Measurements from ENCODE around the gene ZNF597.
A peak's percentile ranks its signal among the peaks of the same experiment; 100 is the strongest.
"Not testable (repeated sequence)": the region's sequence is repeated elsewhere in the genome, so short reads cannot be mapped to it uniquely, and the experiment has no call there.

Gene ZNF597

DNA sequence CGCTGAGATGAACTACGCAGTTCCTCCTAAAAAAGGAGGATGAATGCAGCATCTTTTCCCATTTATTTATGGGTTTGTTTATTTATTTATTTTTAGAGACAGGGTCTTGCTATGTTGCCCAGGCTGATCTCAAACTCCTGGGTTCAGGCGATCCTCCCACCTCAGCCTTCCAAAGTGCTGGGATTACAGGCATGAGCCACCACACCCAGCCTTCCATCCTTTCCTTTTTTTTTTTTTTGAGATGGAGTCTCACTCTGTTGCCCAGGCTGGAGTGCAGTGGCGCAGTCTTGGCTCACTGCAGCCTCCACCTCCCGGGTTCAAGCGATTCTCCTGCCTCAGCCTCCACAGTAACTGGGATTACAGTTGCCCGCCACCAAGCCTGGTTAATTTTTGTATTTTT, 31.6 kb upstream of the ZNF597 start:
- FAIRE-seq: not testable (repeated sequence)

DNA sequence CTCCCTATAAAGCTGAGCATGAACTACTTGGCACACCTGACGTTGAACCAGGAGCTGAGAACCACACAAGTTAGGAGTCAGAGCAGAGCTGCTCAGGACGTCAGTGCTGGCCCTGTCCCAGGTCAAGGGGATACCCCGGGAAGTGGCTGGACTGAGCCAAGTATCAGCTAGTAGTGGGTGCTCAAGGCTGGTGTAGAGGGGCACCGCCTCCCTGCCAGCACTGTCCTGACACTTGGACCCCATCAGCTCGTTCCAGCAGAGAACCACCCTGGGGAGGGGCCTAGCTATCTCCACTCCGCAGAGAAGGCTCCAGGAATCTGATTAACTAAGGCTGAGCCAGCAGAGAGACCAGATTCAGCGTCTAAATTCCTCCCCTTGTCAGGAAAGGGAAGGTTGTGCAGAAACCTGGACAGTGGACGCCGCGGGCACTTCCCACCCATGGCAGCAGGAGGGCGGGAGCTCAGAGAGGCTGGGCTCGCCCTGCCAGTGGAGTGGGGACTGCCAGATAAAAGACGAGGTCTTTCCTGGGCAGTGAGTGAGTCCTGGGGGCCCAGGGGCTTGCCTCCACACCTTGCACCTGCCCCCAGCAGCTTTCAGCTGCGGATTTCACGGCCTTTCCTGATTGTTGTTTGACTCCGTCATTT, 31.0 kb upstream of the ZNF597 start:
- FAIRE-seq: no peak

GRCh38 chr16:3473596-3473943, 30.3 kb upstream of the ZNF597 start:
- not testable (repeated sequence) for FAIRE-seq

DNA sequence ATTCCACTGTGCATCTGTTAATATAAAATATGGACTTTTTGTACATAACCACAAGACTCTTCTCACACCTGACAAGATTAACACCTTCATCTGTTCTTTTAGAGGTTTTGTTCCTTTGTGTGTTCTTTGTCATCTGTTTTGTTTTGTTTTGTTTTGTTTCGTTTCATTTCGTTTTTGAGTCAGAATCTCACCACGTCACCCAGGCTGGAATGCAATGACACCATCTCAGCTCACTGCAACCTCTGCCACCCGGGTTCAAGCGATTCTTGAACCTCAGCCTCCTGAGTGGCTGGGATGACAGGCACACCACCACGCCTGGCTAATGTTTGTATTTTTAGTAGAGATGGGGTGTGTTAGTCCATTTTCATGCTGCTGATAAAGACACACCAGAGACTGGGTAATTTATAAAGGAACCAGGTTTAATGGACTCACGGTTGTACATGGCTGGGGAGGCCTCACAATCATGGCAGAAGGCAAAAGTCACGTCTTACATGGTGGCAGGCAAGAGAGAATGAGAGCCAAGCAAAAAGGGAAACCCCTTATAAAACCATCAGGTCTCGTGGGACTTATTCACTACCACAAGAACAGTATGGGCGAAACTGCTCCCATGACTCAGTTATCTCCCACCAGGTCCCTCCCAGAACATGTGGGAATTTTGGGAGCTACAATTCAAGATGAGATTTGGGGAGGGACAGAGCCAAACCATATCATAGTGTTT, 29.7 kb upstream of the ZNF597 start:
- FAIRE-seq: no peak

DNA sequence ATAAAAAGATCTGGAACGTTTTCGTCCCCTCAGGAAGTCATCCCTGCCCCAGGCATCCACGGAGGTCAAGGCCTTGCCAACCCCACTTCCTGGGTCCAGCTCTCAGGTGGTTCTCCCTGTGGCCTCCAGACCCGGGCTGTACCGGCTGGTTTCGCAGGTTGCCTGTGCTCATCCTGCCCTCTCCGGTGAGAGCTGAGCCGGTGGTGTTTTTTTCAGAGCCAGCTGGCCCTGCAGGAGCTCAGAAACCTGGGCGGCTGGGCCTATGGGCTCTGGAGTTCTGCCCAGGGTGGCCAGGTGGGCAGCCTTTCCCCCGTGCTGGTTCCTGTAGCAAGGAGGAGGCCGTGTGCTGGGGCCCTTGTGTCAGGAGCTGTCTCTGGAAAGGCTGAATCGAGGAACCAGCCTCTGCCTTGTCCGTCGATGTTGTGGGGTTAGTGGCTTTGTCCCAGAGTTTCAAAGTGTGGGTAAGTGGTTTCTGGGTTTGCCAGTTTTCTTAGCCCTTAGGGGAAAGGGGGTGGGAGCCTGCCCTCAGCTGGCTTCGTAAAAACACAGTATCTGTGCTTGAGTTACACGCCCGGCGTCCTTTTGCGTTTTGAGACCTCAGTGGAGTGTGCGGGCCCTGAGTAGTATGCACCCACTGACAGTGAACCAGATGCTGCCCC, 28.3 kb upstream of the ZNF597 start:
- no peak for FAIRE-seq

- FAIRE-seq: no peak
Measured at GRCh38 chr16:3470723-3471122, 27.4 kb upstream of the ZNF597 start.

- FAIRE-seq: no peak
Measured at GRCh38 chr16:3469736-3470135, 26.4 kb upstream of the ZNF597 start.

DNA sequence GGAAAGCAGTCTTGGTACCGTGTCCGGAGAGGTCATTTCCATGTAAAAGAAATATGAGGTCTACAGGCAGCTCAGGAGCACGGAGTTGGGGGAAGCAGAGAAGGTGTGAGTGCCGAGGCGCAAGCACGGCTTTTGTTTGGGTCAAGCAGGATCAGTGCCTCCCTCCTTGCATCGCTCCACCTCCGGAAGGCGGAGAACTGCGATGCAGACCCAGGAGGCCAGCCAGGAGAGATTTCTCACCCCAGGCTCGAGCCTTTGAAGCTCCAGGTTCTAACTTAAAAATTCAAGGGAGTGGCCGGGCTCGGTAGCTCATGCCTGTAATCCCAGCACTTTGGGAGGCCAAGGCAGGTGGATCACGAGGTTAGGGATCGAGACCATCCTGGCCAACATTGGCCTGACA, 25.2 kb upstream of the ZNF597 start:
- no peak for FAIRE-seq

- FAIRE-seq: no peak
Measured at GRCh38 chr16:3467921-3468320, 24.6 kb upstream of the ZNF597 start.

GRCh38 chr16:3467182-3467581, 23.9 kb upstream of the ZNF597 start:
- FAIRE-seq: no peak

GRCh38 chr16:3465911-3466584, 22.7 kb upstream of the ZNF597 start:
- FAIRE-seq: no peak

DNA sequence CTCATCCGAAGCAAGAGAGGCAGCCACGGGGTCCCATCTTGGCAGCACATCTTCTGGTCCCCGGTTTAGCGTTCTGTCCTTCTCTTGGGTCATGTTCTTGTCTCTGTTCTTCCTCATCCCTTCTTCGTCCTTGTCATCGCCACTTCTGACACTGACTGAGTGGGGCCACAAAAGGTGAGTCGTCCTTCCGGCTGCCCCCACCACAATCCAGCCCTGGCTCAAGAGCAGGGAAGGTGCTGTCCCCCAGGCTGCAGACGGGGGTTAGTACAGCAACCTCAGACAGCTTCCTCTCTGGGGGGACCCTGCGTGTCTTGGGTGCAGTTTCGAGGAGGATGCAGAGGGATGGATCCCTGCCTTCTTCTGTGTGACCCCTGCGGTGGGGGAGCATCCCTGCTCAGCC, 22.0 kb upstream of the ZNF597 start:
- FAIRE-seq: no peak

DNA sequence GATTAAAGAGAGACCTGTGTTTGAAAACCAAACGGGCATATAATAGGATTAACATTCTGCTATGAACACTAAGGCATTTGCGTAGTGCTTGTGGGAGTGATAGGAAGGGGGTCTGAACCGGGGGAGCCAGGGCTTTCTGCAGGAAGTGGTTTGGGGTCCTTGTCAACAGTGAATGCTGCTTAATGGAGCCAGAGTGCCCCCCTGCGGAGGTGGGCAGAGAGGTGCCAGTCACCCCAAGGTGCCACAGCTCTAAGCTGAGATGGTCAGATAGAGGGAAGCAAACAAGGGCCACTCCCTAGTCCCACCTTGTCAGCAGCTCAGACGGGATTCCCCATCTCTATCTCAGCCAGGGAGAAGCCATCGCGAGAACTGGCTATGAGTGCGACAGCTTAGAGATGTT, 17.8 kb upstream of the ZNF597 start:
- no peak for FAIRE-seq

GRCh38 chr16:3460585-3460984, 17.3 kb upstream of the ZNF597 start:
- no peak for FAIRE-seq

GRCh38 chr16:3460121-3460520, 16.8 kb upstream of the ZNF597 start:
- FAIRE-seq: no peak

- no peak for FAIRE-seq
Measured at GRCh38 chr16:3459401-3460090, 16.2 kb upstream of the ZNF597 start.

DNA sequence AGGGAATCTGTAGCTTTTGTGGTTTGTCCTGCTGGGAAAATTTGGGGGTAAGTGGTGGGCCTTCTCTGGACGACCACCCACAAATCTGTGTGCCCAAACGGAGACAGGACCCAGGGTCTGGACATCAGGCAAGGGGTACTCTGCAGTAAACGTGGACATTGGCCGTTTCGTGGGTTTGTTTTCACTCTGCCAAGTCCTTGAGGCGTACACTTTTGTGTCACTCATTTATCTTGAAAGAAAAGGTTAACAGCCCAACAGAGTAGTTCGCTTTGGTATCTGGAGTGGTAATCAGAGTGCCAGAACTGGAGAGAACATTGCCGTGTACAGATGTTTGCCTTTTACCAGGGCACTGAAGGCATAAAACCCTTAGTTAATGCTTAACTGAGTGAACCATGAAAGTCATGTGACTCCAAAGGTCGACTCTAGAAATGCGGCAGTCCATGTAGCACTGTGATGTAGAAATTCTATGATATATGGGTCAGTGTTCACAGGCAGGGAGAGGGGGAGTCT, 15.6 kb upstream of the ZNF597 start:
- FAIRE-seq: peak; percentile 92

DNA sequence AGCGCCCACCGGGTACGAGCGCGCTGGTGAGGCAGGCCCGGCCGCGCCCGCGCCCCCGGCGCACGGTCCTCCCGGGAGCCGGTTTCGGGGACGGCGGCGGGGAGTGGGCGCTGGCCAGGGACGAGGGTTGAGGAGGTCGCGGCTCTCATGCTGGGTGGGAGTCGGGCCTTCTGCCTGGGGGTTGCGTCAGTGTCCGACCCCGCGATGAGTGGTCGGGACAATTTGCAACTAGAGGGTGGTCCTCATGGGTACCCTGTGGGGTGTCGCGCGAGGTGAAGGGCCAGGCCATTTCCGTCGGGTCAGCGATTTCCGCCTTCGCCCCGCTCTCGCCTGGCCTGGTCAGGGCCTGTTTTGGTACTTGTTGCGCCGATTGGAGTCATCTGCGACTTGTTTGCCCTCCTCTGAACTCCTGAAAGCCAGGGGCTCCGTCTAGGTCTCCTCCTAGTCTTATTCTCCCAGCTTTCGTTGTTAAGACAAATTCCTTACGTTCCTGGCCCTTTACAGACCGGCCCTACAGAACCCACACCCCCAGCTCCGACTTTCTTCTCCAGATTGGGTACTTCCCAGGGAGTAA, 15.1 kb upstream of the ZNF597 start:
- FAIRE-seq: no peak

GRCh38 chr16:3457434-3458252, 14.3 kb upstream of the ZNF597 start:
- no peak for FAIRE-seq

GRCh38 chr16:3454631-3455147, 11.4 kb upstream of the ZNF597 start:
- no peak for FAIRE-seq

DNA sequence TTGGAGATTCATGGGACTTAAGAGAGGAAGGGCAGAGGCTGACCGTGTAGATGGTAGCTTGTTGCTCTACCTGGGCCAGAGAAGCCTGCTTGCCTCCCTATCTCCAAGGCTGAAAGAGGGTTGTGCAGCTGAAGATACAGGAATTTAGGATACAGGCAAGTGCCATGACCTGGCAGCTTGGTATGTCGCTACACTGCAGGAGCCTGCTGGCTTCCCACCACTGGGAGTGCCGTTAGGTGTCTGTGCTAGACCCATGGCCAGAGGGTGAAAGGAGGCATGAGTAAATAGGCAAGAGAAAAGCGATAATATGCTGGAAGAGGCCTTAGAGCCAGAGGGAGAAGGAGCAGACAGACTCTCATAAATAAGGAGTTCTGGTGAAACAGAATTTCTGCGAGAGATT, 10.8 kb upstream of the ZNF597 start:
- FAIRE-seq: no peak

DNA sequence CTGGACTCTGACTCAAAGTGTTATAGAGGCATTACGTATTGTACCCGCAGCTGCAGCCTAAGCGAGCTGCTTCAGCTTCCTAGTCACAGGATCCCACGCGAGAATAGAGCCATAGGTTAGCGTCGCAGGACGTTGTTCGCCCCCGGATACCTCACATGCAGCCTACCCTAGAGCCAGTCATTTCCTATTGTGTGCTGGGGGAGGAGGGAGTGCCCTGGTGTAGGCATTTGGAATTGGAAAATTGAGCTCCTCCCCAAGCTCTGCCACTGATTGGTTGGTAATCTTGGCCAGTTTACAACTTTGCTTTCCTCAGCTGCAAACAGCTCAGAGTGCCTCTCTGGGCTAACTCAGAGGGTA, 706 bp upstream of the ZNF597 start:
- FAIRE-seq: no peak

Measured in islet of Langerhans (tissue), 1 donor.